ENCODE data around the gene RNF212. TPM values are rescaled to one million over a fixed set of nuclear protein-coding genes. Genes with fewer than 3 reads are reported as not detected.
A peak's percentile ranks its signal among the peaks of the same experiment; 100 is the strongest.

RNF212 gene
- total RNA-seq, 2 experiments from 2014 or later: 0.88 to 1.0 TPM

- Mint-ChIP-seq H3K4me1 (no peaks in the 10 kb centered on the region), H3K36me3 (ENCODE audit: low read depth) (no peaks in the 10 kb centered on the region), H3K9me3 (peaks cover 3% of the 10 kb centered on the region), H3K4me3 (no peak overlapping the region), H3K27ac (no peak overlapping the region), H3K27me3 (peaks cover 12% of the 10 kb centered on the region)
- CTCF ChIA-PET: no interaction called here
- POLR2A ChIA-PET: no interaction called here
- no peak for DNase-seq
Measured at GRCh38 chr4:1080961-1081688, 32.2 kb downstream of the RNF212 start.

DNA sequence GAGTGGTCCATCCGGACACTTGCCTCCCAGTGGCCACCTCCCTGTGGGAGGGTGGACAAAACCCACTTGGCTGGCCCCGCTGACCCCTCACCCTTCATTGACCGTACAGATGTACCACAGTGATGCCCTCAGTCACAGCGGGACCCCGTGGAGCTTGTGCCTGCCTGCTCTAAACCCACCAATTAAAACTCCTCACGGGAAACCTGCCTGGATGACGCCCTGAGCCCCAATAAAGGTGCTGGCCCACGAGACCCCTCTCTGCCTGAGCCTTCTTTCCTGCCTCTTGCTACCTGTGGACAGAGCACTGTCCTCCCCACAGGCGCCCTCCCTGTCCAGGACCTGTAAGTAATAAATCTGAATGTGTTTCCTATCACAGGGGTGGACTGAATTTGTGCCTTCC lies 32.9 kb downstream of the RNF212 start:
- H3K9me3 Mint-ChIP-seq: peaks cover 3% of the 10 kb centered on the region
- no peak overlapping the region for H3K4me3 Mint-ChIP-seq
- ChIA-PET POLR2A (no interaction called here), CTCF (no interaction called here)
- no peaks in the 10 kb centered on the region for H3K4me1 Mint-ChIP-seq
- no peak overlapping the region for H3K27ac Mint-ChIP-seq
- peaks cover 10% of the 10 kb centered on the region for H3K27me3 Mint-ChIP-seq
- no peaks in the 10 kb centered on the region for H3K36me3 Mint-ChIP-seq (ENCODE audit: low read depth)
- no peak for DNase-seq

DNA sequence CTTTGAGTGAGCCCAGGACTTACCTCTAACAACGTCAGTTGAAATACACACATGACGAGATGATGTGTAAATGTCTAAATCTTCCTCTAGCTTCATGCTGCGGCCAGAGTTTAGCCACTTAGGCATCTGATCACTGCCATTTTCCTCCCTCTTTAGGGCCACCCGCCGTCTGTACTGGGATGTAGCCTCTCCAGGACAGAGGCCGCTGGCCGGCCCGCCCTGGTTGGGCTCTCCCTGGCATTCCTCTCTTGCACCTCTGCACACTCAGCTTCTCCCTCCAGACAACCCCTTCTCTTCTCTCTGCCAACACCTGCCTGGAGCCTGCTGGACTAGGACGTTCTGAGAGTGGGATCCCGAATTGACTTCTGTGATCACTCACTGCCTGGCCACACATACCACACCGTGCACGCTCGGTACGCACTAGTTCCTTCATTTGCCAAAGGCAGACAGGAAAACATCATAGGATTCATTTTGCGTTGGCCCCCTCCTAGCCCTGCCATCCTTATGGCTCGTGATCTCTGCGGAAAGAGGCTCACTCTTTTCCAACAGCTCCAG lies 33.6 kb downstream of the RNF212 start:
- Mint-ChIP-seq H3K4me3 (no peak overlapping the region), H3K9me3 (peaks cover 3% of the 10 kb centered on the region), H3K27me3 (peaks cover 6% of the 10 kb centered on the region), H3K36me3 (ENCODE audit: low read depth) (no peaks in the 10 kb centered on the region), H3K27ac (no peak overlapping the region), H3K4me1 (no peaks in the 10 kb centered on the region)
- DNase-seq: no peak
- CTCF ChIA-PET: no interaction called here
- POLR2A ChIA-PET: no interaction called here

DNA sequence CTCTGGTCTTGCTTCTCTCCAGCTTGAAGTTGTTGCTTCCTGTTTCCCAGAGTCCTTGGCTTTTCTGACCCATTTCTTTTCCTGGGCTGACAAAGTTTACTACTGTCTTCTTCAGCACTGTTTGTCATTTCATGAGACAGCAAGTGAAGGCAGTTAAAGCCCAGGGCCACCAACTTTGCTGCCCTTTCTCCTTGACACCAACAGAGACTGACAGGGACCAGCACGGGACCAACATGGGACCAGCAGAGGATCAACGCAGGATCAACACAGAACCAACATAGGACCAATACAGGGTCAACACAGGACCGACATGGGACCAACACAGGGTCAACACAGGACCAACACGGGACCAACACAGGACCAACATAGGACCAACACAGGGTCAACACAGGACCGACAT lies 34.9 kb downstream of the RNF212 start:
- DNase-seq: no peak
- Mint-ChIP-seq H3K9me3 (peaks cover 3% of the 10 kb centered on the region), H3K36me3 (ENCODE audit: low read depth) (no peaks in the 10 kb centered on the region), H3K27ac (no peak overlapping the region), H3K4me1 (no peaks in the 10 kb centered on the region), H3K4me3 (no peak overlapping the region), H3K27me3 (peaks cover 12% of the 10 kb centered on the region)
- POLR2A ChIA-PET: no interaction called here
- CTCF ChIA-PET: no interaction called here

- peaks cover 12% of the 10 kb centered on the region for H3K27me3 Mint-ChIP-seq
- peaks cover 3% of the 10 kb centered on the region for H3K9me3 Mint-ChIP-seq
- H3K4me3 Mint-ChIP-seq: no peak overlapping the region
- CTCF ChIA-PET: no interaction called here
- H3K36me3 Mint-ChIP-seq (ENCODE audit: low read depth): no peaks in the 10 kb centered on the region
- POLR2A ChIA-PET: no interaction called here
- no peak overlapping the region for H3K27ac Mint-ChIP-seq
- no peak for DNase-seq
- H3K4me1 Mint-ChIP-seq: peaks cover 2% of the 10 kb centered on the region
Measured at GRCh38 chr4:1077711-1078477, 35.5 kb downstream of the RNF212 start.

GRCh38 chr4:1075809-1076699 lies 37.3 kb downstream of the RNF212 start:
- CTCF ChIA-PET: no interaction called here
- H3K4me1 Mint-ChIP-seq: peaks cover 3% of the 10 kb centered on the region
- peaks cover 3% of the 10 kb centered on the region for H3K9me3 Mint-ChIP-seq
- peaks cover 18% of the 10 kb centered on the region for H3K27me3 Mint-ChIP-seq
- POLR2A ChIA-PET: no interaction called here
- DNase-seq: no peak
- no peak overlapping the region for H3K4me3 Mint-ChIP-seq
- no peak overlapping the region for H3K27ac Mint-ChIP-seq
- H3K36me3 Mint-ChIP-seq (ENCODE audit: low read depth): no peaks in the 10 kb centered on the region

GRCh38 chr4:1075225-1075624 lies 38.1 kb downstream of the RNF212 start:
- H3K36me3 Mint-ChIP-seq (ENCODE audit: low read depth): no peaks in the 10 kb centered on the region
- no peak for DNase-seq
- H3K9me3 Mint-ChIP-seq: peaks cover 3% of the 10 kb centered on the region
- no peak overlapping the region for H3K27ac Mint-ChIP-seq
- no peak overlapping the region for H3K4me3 Mint-ChIP-seq
- H3K4me1 Mint-ChIP-seq: peaks cover 3% of the 10 kb centered on the region
- POLR2A ChIA-PET: no interaction called here
- CTCF ChIA-PET: no interaction called here
- peaks cover 20% of the 10 kb centered on the region for H3K27me3 Mint-ChIP-seq

- H3K4me3 Mint-ChIP-seq: no peak overlapping the region
- ChIA-PET POLR2A (no interaction called here), CTCF (interaction anchor here (0.6 to 1.3 kb wide), 3 partner anchors 19 to 279 kb away, joined by 3 read pairs; no protein-coding TSS in a partner anchor)
- H3K9me3 Mint-ChIP-seq: no peaks in the 10 kb centered on the region
- no peaks in the 10 kb centered on the region for H3K36me3 Mint-ChIP-seq (ENCODE audit: low read depth)
- DNase-seq: no peak
- no peak overlapping the region for H3K27ac Mint-ChIP-seq
- H3K4me1 Mint-ChIP-seq: peaks cover 3% of the 10 kb centered on the region
- peaks cover 19% of the 10 kb centered on the region for H3K27me3 Mint-ChIP-seq
Measured at GRCh38 chr4:1074077-1074476, 39.3 kb downstream of the RNF212 start.

DNA sequence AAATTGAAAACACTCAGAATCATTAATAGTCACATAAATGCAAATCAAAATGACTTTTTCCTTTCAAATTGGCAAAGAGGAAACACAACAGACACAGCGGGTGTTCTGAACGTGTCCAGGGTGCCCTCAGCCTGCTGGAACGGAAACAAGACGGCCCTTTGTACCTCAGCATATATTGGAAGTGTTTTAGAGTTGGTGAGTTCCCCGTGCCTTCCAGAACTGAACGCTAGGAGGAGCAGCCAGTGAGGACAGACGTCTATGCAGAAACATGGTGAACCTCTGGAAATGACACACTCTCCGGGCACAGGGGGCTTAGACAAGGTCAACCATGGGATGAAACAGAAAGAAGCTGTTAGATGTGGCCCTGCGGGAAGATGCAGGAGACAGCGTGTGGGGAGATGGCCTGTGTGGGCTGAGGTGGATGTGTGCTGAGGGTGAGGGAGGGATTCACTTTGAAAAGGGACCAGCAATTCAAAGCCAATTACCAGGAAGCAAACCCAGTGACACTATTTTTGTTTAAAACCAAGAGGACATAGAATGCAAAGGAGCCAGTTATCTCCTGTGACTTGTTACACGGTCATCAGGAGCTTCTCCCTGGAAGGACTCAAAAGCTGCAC lies 40.4 kb downstream of the RNF212 start:
- peaks cover 3% of the 10 kb centered on the region for H3K4me1 Mint-ChIP-seq
- ChIA-PET POLR2A (interaction anchor here (0.6 kb wide), 1 partner anchor 254 kb away, joined by 4 read pairs; no protein-coding TSS in a partner anchor), CTCF (interaction anchor here (1.3 kb wide), 1 partner anchor 280 kb away, joined by 3 read pairs; no protein-coding TSS in a partner anchor)
- peak; percentile 52 for DNase-seq
- H3K9me3 Mint-ChIP-seq: no peaks in the 10 kb centered on the region
- no peaks in the 10 kb centered on the region for H3K36me3 Mint-ChIP-seq (ENCODE audit: low read depth)
- H3K4me3 Mint-ChIP-seq: no peak overlapping the region
- no peak overlapping the region for H3K27ac Mint-ChIP-seq
- peaks cover 24% of the 10 kb centered on the region for H3K27me3 Mint-ChIP-seq

- H3K27me3 Mint-ChIP-seq: peaks cover 31% of the 10 kb centered on the region
- CTCF ChIA-PET: no interaction called here
- H3K36me3 Mint-ChIP-seq (ENCODE audit: low read depth): no peaks in the 10 kb centered on the region
- H3K4me1 Mint-ChIP-seq: peaks cover 3% of the 10 kb centered on the region
- DNase-seq: no peak
- POLR2A ChIA-PET: no interaction called here
- H3K27ac Mint-ChIP-seq: no peak overlapping the region
- H3K9me3 Mint-ChIP-seq: no peaks in the 10 kb centered on the region
- H3K4me3 Mint-ChIP-seq: no peak overlapping the region
Measured at GRCh38 chr4:1069394-1069793, 44.0 kb downstream of the RNF212 start.

GRCh38 chr4:1065732-1066131 lies 47.6 kb downstream of the RNF212 start:
- no peak for DNase-seq
- Mint-ChIP-seq H3K27me3 (peaks cover 39% of the 10 kb centered on the region), H3K4me3 (no peak overlapping the region), H3K27ac (no peak overlapping the region), H3K4me1 (peaks cover 9% of the 10 kb centered on the region), H3K36me3 (ENCODE audit: low read depth) (no peaks in the 10 kb centered on the region), H3K9me3 (no peaks in the 10 kb centered on the region)
- POLR2A ChIA-PET: interaction anchor here (1.8 kb wide), 1 partner anchor 13 kb away, joined by 3 read pairs; no protein-coding TSS in a partner anchor
- CTCF ChIA-PET: no interaction called here

GRCh38 chr4:1062419-1062818 lies 50.9 kb downstream of the RNF212 start:
- Mint-ChIP-seq H3K4me1 (peaks cover 9% of the 10 kb centered on the region), H3K36me3 (ENCODE audit: low read depth) (no peaks in the 10 kb centered on the region), H3K27me3 (peaks cover 33% of the 10 kb centered on the region), H3K4me3 (no peak overlapping the region), H3K9me3 (no peaks in the 10 kb centered on the region), H3K27ac (no peak overlapping the region)
- POLR2A ChIA-PET: no interaction called here
- DNase-seq: no peak
- CTCF ChIA-PET: no interaction called here

All from activated CD4-positive, alpha-beta memory T cell treated with anti-CD3 and anti-CD28 coated beads, Interleukin-2, amount 10 ng/mL, durations not matched to agents 7 days and 5 days (primary cell).